Bronchial epithelial cell (primary cell): ENCODE measurements around the gene TBC1D22A. TPM values are rescaled to one million over a fixed set of nuclear protein-coding genes. Genes with fewer than 3 reads are reported as not detected.
"Not testable (repeated sequence)": the region's sequence is repeated elsewhere in the genome, so short reads cannot be mapped to it uniquely, and the experiment has no call there.

Experiments
- DNase-seq: peaks from one replicate; pipeline ENCODE4 v3.0.0-alpha.2; 2010; ENCODE audit warnings: low read depth
- FAIRE-seq: peaks from 2 replicates; lab custom pipeline; 2011; peaks lifted over from hg19 to GRCh38; lab: Jason Lieb, UNC
- H3K27me3 ChIP-seq: 2 replicates; pipeline ENCODE4 v1.5.1; 2011; ENCODE audit warnings: low read length; ENCODE audit not compliant: control insufficient read depth, insufficient read depth
- H3K36me3 ChIP-seq: 2 replicates; pipeline ENCODE4 v1.5.1; 2011; ENCODE audit warnings: low read length; ENCODE audit not compliant: control insufficient read depth, insufficient read depth
- H3K4me3 ChIP-seq: 2 replicates; pipeline ENCODE4 v1.5.1; 2011; ENCODE audit warnings: mild to moderate bottlenecking, low read depth, low read length, control low read depth
- total RNA-seq: library from RNA; depleted of rRNA; stranded (reverse); fragments of >200 nt; gene quantifications from 2 replicates; pipeline ENCODE4 v1.2.1, GENCODE V29; 2014
- TF ChIP-seq, protein P1 (sequence below): IDR thresholded peaks from 2 replicates; pipeline ENCODE4 v1.5.1; 2011; ENCODE audit warnings: mild to moderate bottlenecking, moderate library complexity, low read length, control low read depth, inconsistent platforms; ENCODE audit not compliant: insufficient read depth, severe bottlenecking

Gene TBC1D22A
- total RNA-seq, 1 donor from 2014 or later: 10.0 TPM

- H3K36me3 ChIP-seq: peaks cover 3% of the 10 kb centered on the region
- TF ChIP-seq, protein P1, sequence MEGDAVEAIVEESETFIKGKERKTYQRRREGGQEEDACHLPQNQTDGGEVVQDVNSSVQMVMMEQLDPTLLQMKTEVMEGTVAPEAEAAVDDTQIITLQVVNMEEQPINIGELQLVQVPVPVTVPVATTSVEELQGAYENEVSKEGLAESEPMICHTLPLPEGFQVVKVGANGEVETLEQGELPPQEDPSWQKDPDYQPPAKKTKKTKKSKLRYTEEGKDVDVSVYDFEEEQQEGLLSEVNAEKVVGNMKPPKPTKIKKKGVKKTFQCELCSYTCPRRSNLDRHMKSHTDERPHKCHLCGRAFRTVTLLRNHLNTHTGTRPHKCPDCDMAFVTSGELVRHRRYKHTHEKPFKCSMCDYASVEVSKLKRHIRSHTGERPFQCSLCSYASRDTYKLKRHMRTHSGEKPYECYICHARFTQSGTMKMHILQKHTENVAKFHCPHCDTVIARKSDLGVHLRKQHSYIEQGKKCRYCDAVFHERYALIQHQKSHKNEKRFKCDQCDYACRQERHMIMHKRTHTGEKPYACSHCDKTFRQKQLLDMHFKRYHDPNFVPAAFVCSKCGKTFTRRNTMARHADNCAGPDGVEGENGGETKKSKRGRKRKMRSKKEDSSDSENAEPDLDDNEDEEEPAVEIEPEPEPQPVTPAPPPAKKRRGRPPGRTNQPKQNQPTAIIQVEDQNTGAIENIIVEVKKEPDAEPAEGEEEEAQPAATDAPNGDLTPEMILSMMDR: no peak
- H3K4me3 ChIP-seq: no peak overlapping the region
- DNase-seq (no peak), FAIRE-seq (no peak)
- H3K27me3 ChIP-seq: no peaks in the 10 kb centered on the region
Measured at GRCh38 chr22:47167056-47167455, 404.6 kb downstream of the TBC1D22A start.

- FAIRE-seq, H3K27me3 ChIP-seq, DNase-seq, H3K36me3 ChIP-seq, H3K4me3 ChIP-seq: not testable (repeated sequence)
Measured at GRCh38 chr22:47167921-47168320, 405.5 kb downstream of the TBC1D22A start.

GRCh38 chr22:47168441-47168840 is 406.0 kb downstream of the TBC1D22A start:
- TF ChIP-seq, protein P1: no peak
- no peaks in the 10 kb centered on the region for H3K27me3 ChIP-seq
- FAIRE-seq (no peak), DNase-seq (no peak)
- peaks cover 3% of the 10 kb centered on the region for H3K36me3 ChIP-seq
- no peak overlapping the region for H3K4me3 ChIP-seq

DNA sequence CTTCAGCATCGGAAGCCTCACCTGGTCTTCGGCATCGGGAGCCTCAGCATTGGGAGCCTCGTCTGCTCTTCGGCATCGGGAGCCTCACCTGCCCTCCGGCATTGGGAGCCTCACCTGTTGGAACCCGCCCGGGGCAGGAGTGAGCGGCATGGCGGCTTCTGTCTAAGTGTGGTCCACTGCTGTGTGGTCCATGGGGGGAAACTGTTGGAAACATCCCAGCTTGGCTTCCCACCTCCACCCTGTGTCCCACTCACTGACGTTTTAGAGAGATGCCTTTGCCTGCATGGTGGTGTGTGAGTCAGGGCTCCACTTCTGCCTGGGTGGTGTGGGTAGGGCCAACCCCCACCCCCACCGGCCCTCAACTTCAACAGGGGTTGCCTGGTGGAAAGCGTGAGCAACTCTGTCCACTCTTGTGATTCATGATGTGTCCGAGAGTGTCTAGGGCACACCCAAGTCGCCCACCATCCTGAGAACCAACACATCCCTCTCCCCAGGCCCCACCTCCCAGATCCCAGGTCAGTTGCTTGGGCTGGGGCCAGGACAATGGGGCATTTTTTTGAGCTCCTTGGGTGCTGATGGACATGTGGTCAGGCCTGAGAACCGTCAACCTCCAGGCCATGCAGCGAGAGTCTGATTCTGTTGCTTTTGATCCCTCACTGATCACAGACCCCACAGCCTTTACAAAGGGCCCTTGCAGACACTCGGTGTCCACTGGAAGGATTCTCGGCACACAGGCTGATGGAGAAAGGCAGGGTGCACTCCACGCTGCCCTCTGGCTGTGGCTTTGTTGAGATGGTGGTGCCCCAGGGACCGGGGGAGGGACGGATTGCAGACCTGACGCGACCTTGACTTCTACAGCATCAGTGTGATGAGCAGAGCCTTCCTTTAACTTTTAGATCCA is 406.7 kb downstream of the TBC1D22A start:
- Histone ChIP-seq H3K27me3 (no peaks in the 10 kb centered on the region), H3K36me3 (peaks cover 3% of the 10 kb centered on the region), H3K4me3 (no peak overlapping the region)
- peak; percentile 40 for FAIRE-seq
- TF ChIP-seq, protein P1: peak; percentile 11
- DNase-seq: no peak

DNA sequence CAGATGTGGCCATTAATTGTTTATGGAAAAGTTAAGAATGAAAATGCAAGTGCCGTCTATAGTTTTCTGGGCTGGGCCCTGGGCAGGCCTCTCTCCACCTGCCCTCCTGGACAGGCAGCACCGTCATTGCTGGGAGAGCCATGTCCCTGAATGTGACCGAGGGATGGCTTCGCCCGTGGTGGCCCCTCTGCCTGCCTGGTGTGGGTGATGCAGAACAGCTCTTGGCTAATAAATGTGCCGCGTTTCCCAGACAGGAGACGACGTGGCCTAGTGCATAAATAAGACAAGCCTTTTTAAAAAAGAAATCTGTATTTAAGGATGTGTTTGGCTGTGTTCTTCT is 407.3 kb downstream of the TBC1D22A start:
- Histone ChIP-seq H3K27me3 (no peaks in the 10 kb centered on the region), H3K4me3 (no peak overlapping the region), H3K36me3 (peaks cover 3% of the 10 kb centered on the region)
- DNase-seq: no peak
- no peak for FAIRE-seq
- TF ChIP-seq, protein P1: no peak

- not testable (repeated sequence) for DNase-seq, H3K27me3 ChIP-seq, H3K36me3 ChIP-seq, H3K4me3 ChIP-seq, FAIRE-seq
Measured at GRCh38 chr22:47170511-47171440, 408.3 kb downstream of the TBC1D22A start.
